Mesenchymal stem cell (in vitro differentiated cells and primary cell): Measurements from ENCODE around the gene WLS.

Experiments
- DNase-seq: peaks from one replicate; pipeline ENCODE4 v3.0.0-alpha.2; 2013
- H2AFZ ChIP-seq: one replicate; pipeline ENCODE4 v1.6.1; 2013; ENCODE audit warnings: low read depth, mild to moderate bottlenecking, control low read depth, inconsistent platforms, low read length, moderate library complexity
- H2AK5ac ChIP-seq: 2 replicates; pipeline ENCODE4 v1.6.1; 2013; ENCODE audit warnings: low read length, moderate library complexity, mild to moderate bottlenecking, inconsistent platforms; ENCODE audit not compliant: severe bottlenecking
- H2BK120ac ChIP-seq: one replicate; pipeline ENCODE4 v1.6.1; 2013; ENCODE audit warnings: low read depth, mild to moderate bottlenecking, inconsistent platforms, low read length, moderate library complexity
- H2BK12ac ChIP-seq, 2 experiments: one replicate each; pipeline ENCODE4 v1.6.1; 2013; ENCODE audit warnings: inconsistent platforms in 2 of 2, low read length in 2 of 2, mild to moderate bottlenecking in 2 of 2, moderate library complexity in 2 of 2, control low read depth in 1 of 2
- H2BK15ac ChIP-seq: one replicate; pipeline ENCODE4 v1.6.1; 2013; ENCODE audit warnings: mild to moderate bottlenecking, low read depth, inconsistent platforms; ENCODE audit not compliant: poor library complexity, severe bottlenecking
- H2BK5ac ChIP-seq: 2 replicates; pipeline ENCODE4 v1.6.1; 2013; ENCODE audit warnings: low read depth, mild to moderate bottlenecking, low read length, control low read depth, inconsistent platforms; ENCODE audit not compliant: poor library complexity, severe bottlenecking
- H3K14ac ChIP-seq, 2 experiments: one replicate each; pipeline ENCODE4 v1.6.1; 2013; ENCODE audit warnings: inconsistent platforms in 2 of 2, low read length in 2 of 2, control low read depth in 1 of 2, mild to moderate bottlenecking in 1 of 2, moderate library complexity in 1 of 2
- H3K18ac ChIP-seq, 2 experiments: one replicate each; pipeline ENCODE4 v1.6.1; 2013; ENCODE audit warnings: inconsistent platforms in 2 of 2, low read length in 2 of 2, control low read depth in 1 of 2, low read depth in 1 of 2, mild to moderate bottlenecking in 1 of 2
- H3K23ac ChIP-seq, 2 experiments: one replicate each; pipeline ENCODE4 v1.6.1; 2013; ENCODE audit warnings: inconsistent platforms in 2 of 2, low read length in 2 of 2, mild to moderate bottlenecking in 2 of 2, moderate library complexity in 2 of 2, control low read depth in 1 of 2
- H3K27ac ChIP-seq: 2 replicates; pipeline ENCODE4 v1.5.1; 2013; ENCODE audit warnings: mild to moderate bottlenecking, moderate library complexity, low read length, control low read depth, inconsistent platforms; ENCODE audit not compliant: poor library complexity, severe bottlenecking
- H3K27me3 ChIP-seq, 2 experiments: 2 replicates each; pipeline versions ENCODE4 v1.6.1 to v1.7.0; 2013; ENCODE audit warnings: low read length in 2 of 2, mild to moderate bottlenecking in 2 of 2, moderate library complexity in 2 of 2, control low read depth in 1 of 2, inconsistent platforms in 1 of 2; ENCODE audit not compliant: control insufficient read depth in 1 of 2, insufficient read depth in 1 of 2
- H3K36me3 ChIP-seq, 2 experiments: 2 replicates each; pipeline versions ENCODE4 v1.6.1 to v1.7.0; 2013; ENCODE audit warnings: low read length in 2 of 2, control low read depth in 1 of 2, inconsistent platforms in 1 of 2, low read depth in 1 of 2, mild to moderate bottlenecking in 1 of 2; ENCODE audit not compliant: insufficient read depth in 2 of 2, control insufficient read depth in 1 of 2
- H3K4ac ChIP-seq, 2 experiments: one replicate each; pipeline ENCODE4 v1.6.1; 2013; ENCODE audit warnings: inconsistent platforms in 2 of 2, low read length in 2 of 2, mild to moderate bottlenecking in 2 of 2, moderate library complexity in 2 of 2, control low read depth in 1 of 2, low read depth in 1 of 2
- H3K4me1 ChIP-seq: 2 replicates; pipeline ENCODE4 v1.6.1; 2013; ENCODE audit warnings: low read depth, low read length, control low read depth; ENCODE audit not compliant: control insufficient read depth, insufficient read depth
- H3K4me2 ChIP-seq: 2 replicates; pipeline ENCODE4 v1.6.1; 2013; ENCODE audit warnings: low read length, mild to moderate bottlenecking, inconsistent platforms; ENCODE audit not compliant: poor library complexity, severe bottlenecking
- H3K4me3 ChIP-seq, 2 experiments: 2 replicates each; pipeline versions ENCODE4 v1.5.1 to v1.7.0; 2013; ENCODE audit warnings: low read length in 2 of 2, mild to moderate bottlenecking in 2 of 2, control low read depth in 1 of 2, low read depth in 1 of 2; ENCODE audit not compliant: insufficient read depth in 1 of 2
- H3K79me1 ChIP-seq: replicated peaks from 2 replicates; pipeline ENCODE4 v1.6.1; 2013; ENCODE audit warnings: mild to moderate bottlenecking, control low read depth, low read length, inconsistent platforms; ENCODE audit not compliant: poor library complexity, severe bottlenecking
- H3K9ac ChIP-seq: 2 replicates; pipeline ENCODE4 v1.7.0; 2013; ENCODE audit warnings: mild to moderate bottlenecking, low read length, moderate library complexity
- H3K9me3 ChIP-seq: 2 replicates; pipeline ENCODE4 v1.7.0; 2013; ENCODE audit warnings: mild to moderate bottlenecking, low read length; ENCODE audit not compliant: control insufficient read depth
- H4K8ac ChIP-seq: one replicate; pipeline ENCODE4 v1.6.1; 2013; ENCODE audit warnings: inconsistent platforms, mild to moderate bottlenecking, low read length, moderate library complexity
- H4K91ac ChIP-seq: one replicate; pipeline ENCODE4 v1.6.1; 2013; ENCODE audit warnings: mild to moderate bottlenecking, low read length, inconsistent platforms
- WGBS: methylation state at CpG from one replicate; pipeline ENCODE4 v1.1.7; 2013; ENCODE audit warnings: mixed read lengths; 5-methylcytosine and 5-hydroxymethylcytosine counted together

The WLS gene

GRCh38 chr1:68276448-68276847 is 44.1 kb upstream of the WLS start:
- Histone ChIP-seq H2AK5ac (no peak overlapping the region), H3K23ac (no peak overlapping the region), H3K27me3 (no peaks in the 10 kb centered on the region), H3K4me1 (no peaks in the 10 kb centered on the region), H3K4me2 (no peak overlapping the region), H3K14ac (no peak overlapping the region), H3K4me3 (no peak overlapping the region), H3K4ac (no peak overlapping the region), H4K91ac (no peak overlapping the region), H3K18ac (no peak overlapping the region), H3K36me3 (no peaks in the 10 kb centered on the region), H3K9ac (no peak overlapping the region), H3K9me3 (no peaks in the 10 kb centered on the region), H2BK12ac (no peak overlapping the region), H3K79me1 (no peaks in the 10 kb centered on the region), H2BK120ac (no peak overlapping the region), H2AFZ (no peak overlapping the region), H2BK5ac (no peak overlapping the region), H2BK15ac (no peak overlapping the region), H4K8ac (no peak overlapping the region), H3K27ac (no peak overlapping the region)
- 49% methylated on average over 1 of the region's 2 CpGs for WGBS
- DNase-seq, result no peak

DNA sequence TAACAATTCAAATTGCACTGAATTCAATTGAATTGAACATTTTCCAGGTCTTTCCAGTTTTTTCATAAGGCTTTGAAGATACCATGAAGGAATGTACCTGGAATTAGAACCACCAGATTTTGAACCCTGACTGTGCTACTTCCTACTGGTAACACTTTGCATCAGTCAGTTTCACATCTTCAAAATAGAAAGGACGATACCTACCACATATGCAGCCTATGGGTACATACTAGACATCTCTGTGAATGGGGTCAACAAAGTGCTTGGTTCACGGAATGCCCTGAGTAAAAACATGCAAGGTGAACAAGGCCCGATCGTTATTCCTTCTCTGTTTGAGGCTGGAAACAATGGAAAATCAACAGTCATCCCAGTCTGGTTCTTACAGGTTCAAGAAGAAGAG is 41.2 kb upstream of the WLS start:
- Histone ChIP-seq H3K27ac (no peak overlapping the region), H4K8ac (no peak overlapping the region), H2BK5ac (no peak overlapping the region), H3K79me1 (no peaks in the 10 kb centered on the region), H2AK5ac (no peak overlapping the region), H3K23ac (no peak overlapping the region), H3K9ac (no peak overlapping the region), H3K4me3 (no peak overlapping the region), H3K9me3 (no peaks in the 10 kb centered on the region), H2BK15ac (no peak overlapping the region), H3K4me1 (peaks cover 2% of the 10 kb centered on the region), H2BK12ac (no peak overlapping the region), H3K14ac (no peak overlapping the region), H3K18ac (no peak overlapping the region), H2AFZ (no peak overlapping the region), H3K4me2 (no peak overlapping the region), H3K36me3 (no peaks in the 10 kb centered on the region), H2BK120ac (no peak overlapping the region), H3K4ac (no peak overlapping the region), H4K91ac (no peak overlapping the region), H3K27me3 (no peaks in the 10 kb centered on the region)
- DNase-seq, result no peak
- 75% methylated on average over 4 of the region's 4 CpGs for WGBS

DNA sequence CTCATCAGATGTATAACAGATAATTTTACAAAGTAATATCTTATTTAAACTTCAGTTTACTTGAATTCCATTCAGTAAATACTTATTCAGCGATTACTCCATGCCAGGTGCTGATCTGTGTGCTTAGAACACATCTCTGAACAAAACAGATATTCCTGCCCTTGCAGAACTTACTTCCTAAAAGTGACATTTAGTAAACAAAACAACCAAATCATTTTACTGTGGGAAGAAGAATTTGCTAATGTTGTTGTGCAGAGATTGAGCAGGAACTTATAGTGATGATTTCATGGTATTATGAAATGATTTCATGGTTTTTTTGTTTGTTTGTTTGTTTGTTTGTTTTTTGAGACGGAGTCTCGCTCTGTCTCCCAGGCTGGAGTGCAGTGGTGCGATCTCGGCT is 39.3 kb upstream of the WLS start:
- Histone ChIP-seq H3K4me2 (no peak overlapping the region), H2BK5ac (no peak overlapping the region), H2BK12ac (no peak overlapping the region), H2BK120ac (no peak overlapping the region), H3K14ac (no peak overlapping the region), H4K8ac (no peak overlapping the region), H3K23ac (no peak overlapping the region), H3K9ac (no peak overlapping the region), H3K9me3 (no peaks in the 10 kb centered on the region), H4K91ac (no peak overlapping the region), H3K27me3 (no peaks in the 10 kb centered on the region), H2AFZ (no peak overlapping the region), H3K36me3 (no peaks in the 10 kb centered on the region), H2BK15ac (no peak overlapping the region), H3K4me1 (peaks cover 2% of the 10 kb centered on the region), H3K18ac (no peak overlapping the region), H3K4me3 (no peak overlapping the region), H3K4ac (no peak overlapping the region), H3K27ac (no peak overlapping the region), H3K79me1 (no peaks in the 10 kb centered on the region), H2AK5ac (no peak overlapping the region)
- DNase-seq, result no peak
- 83% methylated on average over 5 of the region's 5 CpGs for WGBS

GRCh38 chr1:68270951-68271350 is 38.6 kb upstream of the WLS start:
- no peak overlapping the region for H3K9ac ChIP-seq
- H3K4me2 ChIP-seq, result no peak overlapping the region
- H3K14ac ChIP-seq, result no peak overlapping the region
- no peak overlapping the region for H2AK5ac ChIP-seq
- no peak overlapping the region for H3K18ac ChIP-seq
- no peaks in the 10 kb centered on the region for H3K79me1 ChIP-seq
- H4K91ac ChIP-seq, result no peak overlapping the region
- H3K36me3 ChIP-seq, result no peaks in the 10 kb centered on the region
- no peak overlapping the region for H2BK12ac ChIP-seq
- H2BK5ac ChIP-seq, result no peak overlapping the region
- no peak overlapping the region for H3K4ac ChIP-seq
- H3K9me3 ChIP-seq, result no peaks in the 10 kb centered on the region
- no peak overlapping the region for H2AFZ ChIP-seq
- no peak overlapping the region for H4K8ac ChIP-seq
- H3K23ac ChIP-seq, result no peak overlapping the region
- no peak for DNase-seq
- no peak overlapping the region for H3K4me3 ChIP-seq
- H3K27me3 ChIP-seq, result no peaks in the 10 kb centered on the region
- no peak overlapping the region for H2BK15ac ChIP-seq
- no peak overlapping the region for H3K27ac ChIP-seq
- no peak overlapping the region for H2BK120ac ChIP-seq
- peaks cover 2% of the 10 kb centered on the region for H3K4me1 ChIP-seq
